ENCODE measurements around the gene UST. TPM values are rescaled to one million over a fixed set of nuclear protein-coding genes. Genes with fewer than 3 reads are reported as not detected.

UST gene
- total and polyA plus RNA-seq, 2 of the 8 experiments (the other 6 are each of a cell fraction or from before 2014, with no cell fraction given) = 13.5 to 34.5 TPM

DNA sequence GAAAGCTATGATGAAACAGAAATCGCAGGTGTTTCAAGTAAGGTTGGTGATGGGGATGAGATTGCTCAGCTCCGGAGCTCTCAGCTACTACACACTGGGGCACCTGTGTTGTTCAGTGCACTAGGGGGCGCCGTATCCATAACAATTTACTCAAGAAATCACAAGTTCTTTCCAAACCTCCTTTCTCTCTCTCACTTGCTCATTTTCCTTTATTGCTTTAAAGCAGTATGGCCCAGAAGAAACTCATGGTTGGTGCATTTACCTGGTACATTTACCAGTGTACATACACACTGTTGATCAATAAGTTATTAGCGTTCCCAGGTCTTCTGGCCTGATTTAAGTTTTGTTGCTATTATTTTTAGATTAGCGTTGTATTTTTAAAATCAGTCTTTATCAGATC is 335.5 kb downstream of the UST start:
- TF ChIP-seq TBP (IDR thresholded peaks at IDR 0.05; ENCODE audit: low read depth, low read length) (0 out of 2 replicates have a peak, but pooled peaks have one; percentile 21), POLR2A (IDR thresholded peaks at IDR 0.05; ENCODE audit: control extremely low read depth in 1 of 2, low read depth in 2 of 2, low read length in 2 of 2) (no peak), BACH1 (IDR thresholded peaks at IDR 0.05; ENCODE audit: low read length) (no peak), RAD21 (IDR thresholded peaks at IDR 0.05 in 1 of 2, conservative IDR thresholded peaks at IDR 0.05 in 1 of 2; ENCODE audit: low read depth in 2 of 2, low read length in 2 of 2) (peak; percentile 90 to 91), EZH2 (IDR thresholded peaks at IDR 0.05; ENCODE audit: low read depth, low read length, severe bottlenecking) (no peak), KDM5A (IDR thresholded peaks at IDR 0.05; ENCODE audit: low read length) (no peak), RBBP5 (IDR thresholded peaks at IDR 0.05; ENCODE audit: borderline replicate concordance, low read depth, low read length) (no peak)
- TF ChIP-seq, protein P1, sequence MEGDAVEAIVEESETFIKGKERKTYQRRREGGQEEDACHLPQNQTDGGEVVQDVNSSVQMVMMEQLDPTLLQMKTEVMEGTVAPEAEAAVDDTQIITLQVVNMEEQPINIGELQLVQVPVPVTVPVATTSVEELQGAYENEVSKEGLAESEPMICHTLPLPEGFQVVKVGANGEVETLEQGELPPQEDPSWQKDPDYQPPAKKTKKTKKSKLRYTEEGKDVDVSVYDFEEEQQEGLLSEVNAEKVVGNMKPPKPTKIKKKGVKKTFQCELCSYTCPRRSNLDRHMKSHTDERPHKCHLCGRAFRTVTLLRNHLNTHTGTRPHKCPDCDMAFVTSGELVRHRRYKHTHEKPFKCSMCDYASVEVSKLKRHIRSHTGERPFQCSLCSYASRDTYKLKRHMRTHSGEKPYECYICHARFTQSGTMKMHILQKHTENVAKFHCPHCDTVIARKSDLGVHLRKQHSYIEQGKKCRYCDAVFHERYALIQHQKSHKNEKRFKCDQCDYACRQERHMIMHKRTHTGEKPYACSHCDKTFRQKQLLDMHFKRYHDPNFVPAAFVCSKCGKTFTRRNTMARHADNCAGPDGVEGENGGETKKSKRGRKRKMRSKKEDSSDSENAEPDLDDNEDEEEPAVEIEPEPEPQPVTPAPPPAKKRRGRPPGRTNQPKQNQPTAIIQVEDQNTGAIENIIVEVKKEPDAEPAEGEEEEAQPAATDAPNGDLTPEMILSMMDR (IDR thresholded peaks at IDR 0.05; ENCODE audit: control extremely low read depth in 1 of 3, insufficient read depth in 1 of 3, low read depth in 1 of 3, low read length in 3 of 3) = peak; percentile 58 to 83 (median 78)
- no peak overlapping the region for H3K9ac ChIP-seq (replicated peaks in 1 of 4; ENCODE audit: extremely low read depth in 1 of 4, low read depth in 3 of 4, low read length in 3 of 4)
- no peaks in the 10 kb centered on the region for H3K9me3 ChIP-seq (ENCODE audit: insufficient read depth in 2 of 2, low read depth in 1 of 2, low read length in 1 of 2)
- H3K56ac ChIP-seq (replicated peaks; ENCODE audit: insufficient read length, low read depth, low read length) = no peak overlapping the region
- no peak overlapping the region for H2BK120ac ChIP-seq (replicated peaks; ENCODE audit: low read depth, low read length)
- no peaks in the 10 kb centered on the region for H3K23me2 ChIP-seq (ENCODE audit: low read depth, low read length)
- ChIA-PET CTCF (ENCODE audit: partially characterized antibody) (interaction anchor here (0.6 to 2.0 kb wide), 18 partner anchors 9 to 1226 kb away, joined by 3 to 13 read pairs (median 3); no protein-coding TSS in a partner anchor), POLR2A (ENCODE audit: partially characterized antibody) (no interaction called here)
- no peak overlapping the region for H2BK20ac ChIP-seq (ENCODE audit: low read length)
- 38% methylated on average over 6 of the region's 6 CpGs; no CpG with 5 or more reads in 1 of the 2 experiments for WGBS, 2 experiments (ENCODE audit: extremely low coverage in 1 of 2, insufficient coverage in 1 of 2, insufficient read length in 1 of 2, insufficient replicate concordance in 2 of 2, low coverage in 1 of 2, low lambda C conversion rate in 2 of 2, missing lambda C conversion rate in 1 of 2)
- no peak overlapping the region for H3K27ac ChIP-seq (ENCODE audit: low read depth, low read length)
- DNase-seq (ENCODE audit: low read depth in 1 of 2, low spot score in 2 of 2) = peak in 1 of 2 experiments; percentile 78
- H2BK15ac ChIP-seq (ENCODE audit: low read length) = no peak overlapping the region
- H3K36me3 ChIP-seq (ENCODE audit: control insufficient read depth in 2 of 4, insufficient read depth in 4 of 4, low read length in 3 of 4) = peaks cover 0 to 4% (median 0%) of the 10 kb centered on the region in 4 experiments; a peak in 1 of 8 replicates
- H3K23ac ChIP-seq (ENCODE audit: insufficient read length) = no peak overlapping the region
- no peak overlapping the region for H4K91ac ChIP-seq (replicated peaks; ENCODE audit: insufficient read length, low read length)
- peaks cover 0 to 3% (median 0%) of the 10 kb centered on the region in 4 experiments; a peak in 3 of 7 replicates for H3K4me1 ChIP-seq (replicated peaks in 1 of 4; ENCODE audit: control insufficient read depth in 3 of 4, insufficient read depth in 4 of 4, low read length in 3 of 4)
- H3K79me1 ChIP-seq (ENCODE audit: low read depth, low read length) = no peaks in the 10 kb centered on the region
- H3K4ac ChIP-seq (replicated peaks; ENCODE audit: insufficient read length, low read depth, low read length) = no peak overlapping the region
- H2BK12ac ChIP-seq (ENCODE audit: low read depth, low read length) = no peak overlapping the region
- no peak overlapping the region for H3K18ac ChIP-seq (ENCODE audit: extremely low read depth, low read length)
- H3K14ac ChIP-seq (ENCODE audit: insufficient read length) = no peak overlapping the region
- peak; percentile 87 for FAIRE-seq
- no peaks in the 10 kb centered on the region for H3K27me3 ChIP-seq (replicated peaks in 1 of 4; ENCODE audit: control insufficient read depth in 3 of 4, extremely low read depth in 1 of 4, insufficient read depth in 3 of 4, low read length in 3 of 4)
- no peak overlapping the region for H2AK5ac ChIP-seq (ENCODE audit: low read depth, low read length)
- no peak overlapping the region for H4K8ac ChIP-seq (ENCODE audit: extremely low read depth, insufficient read depth, low read length)
- no peaks in the 10 kb centered on the region for H3K79me2 ChIP-seq (ENCODE audit: control insufficient read depth in 1 of 2, insufficient read depth in 2 of 2, low read length in 2 of 2)
- no peak overlapping the region for H2BK5ac ChIP-seq (ENCODE audit: low read depth, low read length)
- no peak overlapping the region for H4K5ac ChIP-seq (ENCODE audit: insufficient read length, low read depth, low read length)
- H3K4me2 ChIP-seq (ENCODE audit: insufficient read depth in 1 of 2, low read depth in 2 of 2, low read length in 2 of 2) = no peak overlapping the region
- H2AFZ ChIP-seq (ENCODE audit: low read length) = no peak overlapping the region
- H4K20me1 ChIP-seq (replicated peaks in 1 of 2; ENCODE audit: control insufficient read depth in 1 of 2, insufficient read depth in 2 of 2, low read length in 2 of 2) = no peaks in the 10 kb centered on the region
- H3K4me3 ChIP-seq (ENCODE audit: extremely low read depth in 1 of 4, insufficient read depth in 2 of 4, low read depth in 3 of 4, low read length in 4 of 4) = no peak overlapping the region

Measured in H1 (cell line).